ENCODE data around the gene HSPA1A.

The HSPA1A gene

DNA sequence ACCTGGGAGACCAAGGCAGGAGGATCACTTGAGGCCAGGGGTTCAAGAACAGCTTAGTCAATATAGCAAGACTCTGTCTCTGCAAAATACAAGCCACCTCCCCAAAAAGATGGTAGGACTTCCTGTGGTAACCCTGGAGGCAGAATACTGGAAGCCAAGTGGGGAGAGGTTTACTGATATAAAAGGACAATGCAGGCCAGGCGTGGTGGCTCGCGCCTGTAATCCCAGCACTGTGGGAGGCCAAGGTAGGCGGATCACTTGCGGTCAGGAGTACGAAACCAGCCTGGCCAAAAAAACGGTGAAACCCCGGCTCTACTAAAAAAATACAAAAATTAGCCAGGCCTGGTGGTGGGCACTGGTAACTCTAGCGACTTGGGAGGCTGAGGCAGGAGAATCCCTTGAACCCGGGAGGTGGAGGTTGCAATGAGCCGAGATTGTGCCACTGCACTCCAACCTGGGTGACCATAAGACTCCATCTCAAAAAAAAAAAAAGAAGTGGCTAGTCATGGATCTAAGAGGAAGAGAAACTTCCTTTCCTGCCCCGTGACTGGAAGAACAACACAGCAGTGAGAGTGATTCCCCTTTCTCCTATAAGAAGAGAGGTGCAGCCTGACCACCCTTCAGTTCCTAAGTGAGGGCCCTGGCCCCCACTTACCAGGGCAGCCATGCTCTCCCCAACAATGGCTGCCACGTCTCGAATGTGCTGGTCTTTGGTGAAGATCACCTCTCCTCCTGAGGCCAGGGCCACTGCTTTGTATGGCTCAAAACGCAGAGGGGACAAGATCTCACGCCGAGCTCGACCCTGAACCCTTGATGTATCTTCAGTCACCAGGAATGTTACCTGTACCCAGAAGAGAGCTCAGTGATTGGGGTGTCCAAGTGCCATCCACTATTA lies 46.7 kb upstream of the HSPA1A start:
- H3K4me3 ChIP-seq (ENCODE audit: low read depth in 1 of 2, low read length in 1 of 2), result peak overlapping the region in 1 of 2 experiments; percentile 30
- H3K27me3 ChIP-seq, result no peaks in the 10 kb centered on the region
- TF ChIP-seq, protein P1, sequence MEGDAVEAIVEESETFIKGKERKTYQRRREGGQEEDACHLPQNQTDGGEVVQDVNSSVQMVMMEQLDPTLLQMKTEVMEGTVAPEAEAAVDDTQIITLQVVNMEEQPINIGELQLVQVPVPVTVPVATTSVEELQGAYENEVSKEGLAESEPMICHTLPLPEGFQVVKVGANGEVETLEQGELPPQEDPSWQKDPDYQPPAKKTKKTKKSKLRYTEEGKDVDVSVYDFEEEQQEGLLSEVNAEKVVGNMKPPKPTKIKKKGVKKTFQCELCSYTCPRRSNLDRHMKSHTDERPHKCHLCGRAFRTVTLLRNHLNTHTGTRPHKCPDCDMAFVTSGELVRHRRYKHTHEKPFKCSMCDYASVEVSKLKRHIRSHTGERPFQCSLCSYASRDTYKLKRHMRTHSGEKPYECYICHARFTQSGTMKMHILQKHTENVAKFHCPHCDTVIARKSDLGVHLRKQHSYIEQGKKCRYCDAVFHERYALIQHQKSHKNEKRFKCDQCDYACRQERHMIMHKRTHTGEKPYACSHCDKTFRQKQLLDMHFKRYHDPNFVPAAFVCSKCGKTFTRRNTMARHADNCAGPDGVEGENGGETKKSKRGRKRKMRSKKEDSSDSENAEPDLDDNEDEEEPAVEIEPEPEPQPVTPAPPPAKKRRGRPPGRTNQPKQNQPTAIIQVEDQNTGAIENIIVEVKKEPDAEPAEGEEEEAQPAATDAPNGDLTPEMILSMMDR (IDR thresholded peaks at IDR 0.05), result no peak
- no peaks in the 10 kb centered on the region for H3K9me3 ChIP-seq
- H3K27ac ChIP-seq, result peak overlapping the region; percentile 80
- H3K4me1 ChIP-seq (ENCODE audit: control insufficient read depth in 1 of 2, insufficient read depth in 1 of 2, low read depth in 1 of 2, low read length in 1 of 2), result peaks cover 26 to 27% of the 10 kb centered on the region in 2 experiments
- no peaks in the 10 kb centered on the region for H3K36me3 ChIP-seq

DNA sequence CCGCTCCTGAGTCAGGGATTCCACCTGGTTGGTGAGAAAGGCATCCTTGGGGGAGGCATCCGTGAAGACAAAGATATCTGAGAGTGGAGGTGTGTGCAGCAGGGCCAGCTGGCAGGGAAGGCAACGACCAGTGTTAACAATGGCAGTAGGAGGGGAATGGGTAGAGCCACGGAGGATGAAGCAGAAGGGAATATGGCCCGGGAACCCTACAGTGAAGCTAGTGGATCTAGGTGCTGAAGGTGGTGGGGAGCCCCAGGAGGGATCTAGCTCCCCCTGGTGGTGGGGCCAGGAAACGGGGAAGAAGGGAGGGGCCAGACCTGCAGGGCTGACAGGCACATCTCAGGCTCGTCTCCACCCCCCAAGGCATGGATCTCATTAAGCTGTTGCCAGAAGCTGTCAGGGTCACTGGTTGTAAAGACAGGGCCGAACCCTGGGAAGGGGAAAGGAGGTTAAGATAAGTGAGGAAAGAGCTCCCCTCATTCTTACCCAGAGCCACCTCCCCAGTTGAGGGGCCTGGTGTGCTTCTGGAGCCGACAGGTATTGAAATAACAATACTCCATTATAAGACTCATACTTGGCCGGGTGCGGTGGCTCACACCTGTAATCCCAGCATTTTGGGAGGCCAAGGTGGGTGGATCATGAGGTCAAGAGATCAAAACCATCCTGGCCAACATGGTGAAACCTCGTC lies 45.5 kb upstream of the HSPA1A start:
- peak overlapping the region in 1 of 2 experiments; percentile 29 for H3K4me3 ChIP-seq (ENCODE audit: low read depth in 1 of 2, low read length in 1 of 2)
- TF ChIP-seq, protein P1 (IDR thresholded peaks at IDR 0.05), result peak; percentile 95
- H3K9me3 ChIP-seq, result no peaks in the 10 kb centered on the region
- H3K27me3 ChIP-seq, result no peaks in the 10 kb centered on the region
- H3K27ac ChIP-seq, result peak overlapping the region; percentile 80
- no peaks in the 10 kb centered on the region for H3K36me3 ChIP-seq
- H3K4me1 ChIP-seq (ENCODE audit: control insufficient read depth in 1 of 2, insufficient read depth in 1 of 2, low read depth in 1 of 2, low read length in 1 of 2), result peaks cover 26 to 27% of the 10 kb centered on the region in 2 experiments

DNA sequence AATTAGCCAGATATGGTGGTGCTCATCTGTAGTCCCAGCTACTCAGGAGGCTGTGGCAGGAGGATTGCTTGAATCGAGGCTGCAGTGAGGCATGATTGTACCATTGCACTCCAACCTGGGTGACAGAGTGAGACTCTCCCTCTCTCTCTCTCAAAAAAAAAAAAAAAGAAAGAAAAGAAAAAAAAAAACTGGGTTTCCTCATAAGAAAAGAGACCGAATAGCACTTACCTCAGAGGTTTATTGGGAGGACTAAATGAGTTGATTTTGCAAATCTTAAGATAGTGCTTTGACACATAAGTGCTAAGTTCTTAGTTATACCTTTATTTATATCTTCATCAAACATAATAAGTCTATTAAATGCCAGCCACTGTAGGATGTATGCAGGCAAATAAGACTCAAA lies 44.5 kb upstream of the HSPA1A start:
- TF ChIP-seq, protein P1 (IDR thresholded peaks at IDR 0.05), result no peak

DNA sequence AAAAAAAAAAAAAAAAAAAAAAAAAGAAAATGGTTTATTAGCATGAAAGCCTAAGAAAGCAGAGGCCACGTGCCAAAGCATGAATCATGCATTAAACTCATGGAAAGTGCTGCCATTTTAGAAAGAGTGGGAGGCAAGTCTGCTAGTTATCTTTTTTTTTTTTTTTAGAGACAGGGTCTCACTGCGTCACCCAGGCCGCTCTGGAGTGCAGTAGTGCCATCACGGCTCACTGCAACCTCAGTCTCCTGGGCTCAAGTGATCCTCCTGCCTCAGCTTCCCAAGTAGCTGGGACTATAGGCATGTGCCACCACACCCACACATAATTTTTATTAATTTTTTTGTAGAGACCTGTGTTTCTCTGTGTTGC lies 43.4 kb upstream of the HSPA1A start:
- Histone ChIP-seq H3K4me3 (ENCODE audit: low read depth in 1 of 2, low read length in 1 of 2) (no peak overlapping the region), H3K27me3 (peaks cover 5% of the 10 kb centered on the region), H3K9me3 (no peaks in the 10 kb centered on the region), H3K4me1 (ENCODE audit: control insufficient read depth in 1 of 2, insufficient read depth in 1 of 2, low read depth in 1 of 2, low read length in 1 of 2) (peaks cover 26 to 33% of the 10 kb centered on the region in 2 experiments), H3K27ac (no peak overlapping the region), H3K36me3 (no peaks in the 10 kb centered on the region)
- TF ChIP-seq, protein P1 (IDR thresholded peaks at IDR 0.05), result no peak

More for the DNA sequence above, 44.5 kb upstream of the HSPA1A start:
- H3K9me3 ChIP-seq, result no peaks in the 10 kb centered on the region
- H3K36me3 ChIP-seq, result no peaks in the 10 kb centered on the region
- H3K27me3 ChIP-seq, result no peaks in the 10 kb centered on the region
- H3K27ac ChIP-seq, result no peak overlapping the region
- H3K4me1 ChIP-seq (ENCODE audit: control insufficient read depth in 1 of 2, insufficient read depth in 1 of 2, low read depth in 1 of 2, low read length in 1 of 2), result peaks cover 26 to 27% of the 10 kb centered on the region in 2 experiments
- H3K4me3 ChIP-seq (ENCODE audit: low read depth in 1 of 2, low read length in 1 of 2), result no peak overlapping the region

DNA sequence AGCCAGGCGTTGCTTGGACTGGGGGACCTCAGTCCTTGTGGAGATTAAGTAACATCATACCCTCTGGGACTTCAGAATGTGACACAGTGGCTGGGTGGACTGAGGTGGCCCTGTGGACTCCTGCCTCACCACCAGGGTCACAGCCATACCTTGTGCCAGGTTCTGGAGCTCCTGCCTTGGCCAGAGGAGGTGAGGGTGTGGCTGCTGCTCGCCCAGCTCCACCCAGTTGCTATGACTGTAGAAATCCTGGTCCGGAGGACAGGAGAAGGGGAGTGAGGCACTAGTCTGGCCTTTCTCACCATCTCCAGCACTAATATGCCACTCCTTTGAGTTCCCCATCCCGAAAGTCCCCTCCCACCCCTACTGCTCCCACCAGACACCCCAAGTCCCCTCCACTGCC lies 40.2 kb upstream of the HSPA1A start:
- H3K4me3 ChIP-seq (ENCODE audit: low read depth in 1 of 2, low read length in 1 of 2), result no peak overlapping the region
- no peaks in the 10 kb centered on the region for H3K9me3 ChIP-seq
- H3K36me3 ChIP-seq, result peaks cover 11% of the 10 kb centered on the region
- TF ChIP-seq, protein P1 (IDR thresholded peaks at IDR 0.05), result no peak
- H3K4me1 ChIP-seq (ENCODE audit: control insufficient read depth in 1 of 2, insufficient read depth in 1 of 2, low read depth in 1 of 2, low read length in 1 of 2), result peaks cover 4 to 11% of the 10 kb centered on the region in 2 experiments
- peaks cover 5% of the 10 kb centered on the region for H3K27me3 ChIP-seq
- H3K27ac ChIP-seq, result no peak overlapping the region

All from neutrophil (primary cell).